ENCODE measurements around the gene PCAT7.

PCAT7 gene

GRCh38 chr9:94545940-94546339 is 8.9 kb upstream of the PCAT7 start:
- no peak for DNase-seq
- Histone ChIP-seq H3K4me1 (ENCODE audit: low read length) (no peaks in the 10 kb centered on the region), H3K27me3 (replicated peaks; ENCODE audit: insufficient read depth, low read length) (no peaks in the 10 kb centered on the region), H3K4me2 (ENCODE audit: low read depth, low read length) (no peak overlapping the region), H3K4me3 (ENCODE audit: low read length) (no peak overlapping the region), H3K9ac (ENCODE audit: low read length) (no peak overlapping the region), H3K9me2 (replicated peaks; ENCODE audit: insufficient read depth, low read length) (no peaks in the 10 kb centered on the region), H3K79me2 (ENCODE audit: low read length) (no peaks in the 10 kb centered on the region), H3F3A (ENCODE audit: insufficient read depth, low read length) (no peaks in the 10 kb centered on the region), H4K20me1 (ENCODE audit: insufficient read depth, low read length) (no peaks in the 10 kb centered on the region), H2AFZ (ENCODE audit: low read length) (no peak overlapping the region), H3K36me3 (replicated peaks; ENCODE audit: insufficient read depth, low read length) (no peaks in the 10 kb centered on the region), H3K27ac (ENCODE audit: low read length) (no peak overlapping the region), H3K9me3 (replicated peaks; ENCODE audit: insufficient read depth, low read length) (no peaks in the 10 kb centered on the region)
- TF ChIP-seq EZH2 (optimal IDR thresholded peaks at IDR 0.05; ENCODE audit: low read depth, low read length) (no peak), EZH2phosphoT487 (IDR thresholded peaks at IDR 0.05; ENCODE audit: low read length) (no peak)
- TF ChIP-seq, protein P1, sequence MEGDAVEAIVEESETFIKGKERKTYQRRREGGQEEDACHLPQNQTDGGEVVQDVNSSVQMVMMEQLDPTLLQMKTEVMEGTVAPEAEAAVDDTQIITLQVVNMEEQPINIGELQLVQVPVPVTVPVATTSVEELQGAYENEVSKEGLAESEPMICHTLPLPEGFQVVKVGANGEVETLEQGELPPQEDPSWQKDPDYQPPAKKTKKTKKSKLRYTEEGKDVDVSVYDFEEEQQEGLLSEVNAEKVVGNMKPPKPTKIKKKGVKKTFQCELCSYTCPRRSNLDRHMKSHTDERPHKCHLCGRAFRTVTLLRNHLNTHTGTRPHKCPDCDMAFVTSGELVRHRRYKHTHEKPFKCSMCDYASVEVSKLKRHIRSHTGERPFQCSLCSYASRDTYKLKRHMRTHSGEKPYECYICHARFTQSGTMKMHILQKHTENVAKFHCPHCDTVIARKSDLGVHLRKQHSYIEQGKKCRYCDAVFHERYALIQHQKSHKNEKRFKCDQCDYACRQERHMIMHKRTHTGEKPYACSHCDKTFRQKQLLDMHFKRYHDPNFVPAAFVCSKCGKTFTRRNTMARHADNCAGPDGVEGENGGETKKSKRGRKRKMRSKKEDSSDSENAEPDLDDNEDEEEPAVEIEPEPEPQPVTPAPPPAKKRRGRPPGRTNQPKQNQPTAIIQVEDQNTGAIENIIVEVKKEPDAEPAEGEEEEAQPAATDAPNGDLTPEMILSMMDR (IDR thresholded peaks at IDR 0.05; ENCODE audit: low read length) = no peak

DNA sequence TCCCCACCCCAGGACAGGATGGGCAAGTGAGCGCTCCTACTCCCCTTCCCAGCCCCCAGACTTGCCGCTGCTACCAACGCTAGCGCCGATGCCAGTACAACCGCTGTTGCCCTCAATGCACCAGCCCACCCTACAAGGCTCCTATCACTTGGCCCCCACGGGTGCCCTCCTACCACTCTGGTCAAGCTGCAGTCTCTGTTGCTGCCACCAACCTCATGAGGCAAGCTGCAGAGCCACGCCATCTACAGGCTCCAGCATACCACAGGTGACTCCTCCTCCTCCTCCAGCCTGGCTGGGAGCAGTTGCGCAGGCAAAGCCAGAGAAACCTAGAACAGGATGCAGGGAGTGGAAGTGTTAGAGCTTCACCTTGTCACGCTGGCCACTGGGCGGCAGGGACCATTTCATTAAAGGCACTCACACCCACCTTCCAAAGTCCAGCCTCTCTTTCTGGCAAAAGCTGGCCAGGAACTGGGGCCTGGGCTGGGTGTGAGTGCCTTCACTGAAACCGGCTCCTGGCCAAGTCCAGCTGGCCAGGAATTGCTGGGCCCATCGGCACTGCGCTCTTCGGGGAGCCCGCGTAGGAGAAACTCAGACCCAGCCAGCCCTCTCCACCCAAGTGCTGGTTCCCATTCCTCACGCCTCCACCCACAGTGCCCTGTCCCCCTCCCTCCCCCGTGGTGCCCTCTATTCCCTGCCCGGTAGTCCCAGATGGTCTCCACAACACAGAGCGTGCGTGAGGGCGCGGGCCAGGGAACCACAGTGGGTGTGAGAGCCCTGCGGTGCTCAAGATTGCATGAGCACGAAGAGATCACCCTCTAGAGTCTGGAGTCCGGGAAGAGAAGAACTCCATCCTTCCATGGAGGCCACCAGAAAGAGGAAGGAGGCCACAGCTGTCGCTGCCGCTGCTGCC is 1.6 kb upstream of the PCAT7 start:
- no peak overlapping the region for H2AFZ ChIP-seq (ENCODE audit: low read length)
- no peaks in the 10 kb centered on the region for H3K9me3 ChIP-seq (replicated peaks; ENCODE audit: insufficient read depth, low read length)
- no peak for DNase-seq
- no peaks in the 10 kb centered on the region for H4K20me1 ChIP-seq (ENCODE audit: insufficient read depth, low read length)
- no peak overlapping the region for H3K4me3 ChIP-seq (ENCODE audit: low read length)
- no peaks in the 10 kb centered on the region for H3F3A ChIP-seq (ENCODE audit: insufficient read depth, low read length)
- no peaks in the 10 kb centered on the region for H3K36me3 ChIP-seq (replicated peaks; ENCODE audit: insufficient read depth, low read length)
- no peak overlapping the region for H3K9ac ChIP-seq (ENCODE audit: low read length)
- no peaks in the 10 kb centered on the region for H3K9me2 ChIP-seq (replicated peaks; ENCODE audit: insufficient read depth, low read length)
- H3K4me1 ChIP-seq (ENCODE audit: low read length) = no peaks in the 10 kb centered on the region
- H3K4me2 ChIP-seq (ENCODE audit: low read depth, low read length) = no peak overlapping the region
- H3K27ac ChIP-seq (ENCODE audit: low read length) = no peak overlapping the region
- TF ChIP-seq EZH2phosphoT487 (IDR thresholded peaks at IDR 0.05; ENCODE audit: low read length) (no peak), EZH2 (optimal IDR thresholded peaks at IDR 0.05; ENCODE audit: low read depth, low read length) (no peak)
- TF ChIP-seq, protein P1 (IDR thresholded peaks at IDR 0.05; ENCODE audit: low read length) = no peak
- peaks cover 12% of the 10 kb centered on the region; the same call in 1 of the 2 replicates for H3K27me3 ChIP-seq (replicated peaks; ENCODE audit: insufficient read depth, low read length)
- no peaks in the 10 kb centered on the region for H3K79me2 ChIP-seq (ENCODE audit: low read length)

- no peak overlapping the region for H2AFZ ChIP-seq (ENCODE audit: low read length)
- 0 out of 2 replicates have a peak overlapping the region, but pooled peaks have one; percentile 70 for H3K4me2 ChIP-seq (ENCODE audit: low read depth, low read length)
- H3K9me3 ChIP-seq (replicated peaks; ENCODE audit: insufficient read depth, low read length) = no peaks in the 10 kb centered on the region
- H3K4me3 ChIP-seq (ENCODE audit: low read length) = peak overlapping the region; percentile 38; the same call in 1 of the 2 replicates
- H3K36me3 ChIP-seq (replicated peaks; ENCODE audit: insufficient read depth, low read length) = no peaks in the 10 kb centered on the region
- no peak overlapping the region for H3K27ac ChIP-seq (ENCODE audit: low read length)
- no peaks in the 10 kb centered on the region for H3F3A ChIP-seq (ENCODE audit: insufficient read depth, low read length)
- H3K9ac ChIP-seq (ENCODE audit: low read length) = no peak overlapping the region
- no peak for DNase-seq
- H3K79me2 ChIP-seq (ENCODE audit: low read length) = no peaks in the 10 kb centered on the region
- no peaks in the 10 kb centered on the region for H3K4me1 ChIP-seq (ENCODE audit: low read length)
- H4K20me1 ChIP-seq (ENCODE audit: insufficient read depth, low read length) = no peaks in the 10 kb centered on the region
- TF ChIP-seq EZH2phosphoT487 (IDR thresholded peaks at IDR 0.05; ENCODE audit: low read length) (no peak), EZH2 (optimal IDR thresholded peaks at IDR 0.05; ENCODE audit: low read depth, low read length) (no peak)
- TF ChIP-seq, protein P1 (IDR thresholded peaks at IDR 0.05; ENCODE audit: low read length) = no peak
- peaks cover 12% of the 10 kb centered on the region; the same call in 1 of the 2 replicates for H3K27me3 ChIP-seq (replicated peaks; ENCODE audit: insufficient read depth, low read length)
- no peaks in the 10 kb centered on the region for H3K9me2 ChIP-seq (replicated peaks; ENCODE audit: insufficient read depth, low read length)
Observed at GRCh38 chr9:94554078-94554438, 825 bp upstream of the PCAT7 start.

All from MM.1S (cell line).